NCI-H2196 treated with DMSO at 0.1 percent for 48 hours (cell line): Measurements from ENCODE around the gene FN3KRP.
A peak's percentile ranks its signal among the peaks of the same experiment; 100 is the strongest.

Experiments
- DNase-seq: peaks from one replicate; lab custom pipeline; 2025; ENCODE audit not compliant: unreplicated experiment; lab: John Stamatoyannopoulos, UW

Gene FN3KRP, protein sequence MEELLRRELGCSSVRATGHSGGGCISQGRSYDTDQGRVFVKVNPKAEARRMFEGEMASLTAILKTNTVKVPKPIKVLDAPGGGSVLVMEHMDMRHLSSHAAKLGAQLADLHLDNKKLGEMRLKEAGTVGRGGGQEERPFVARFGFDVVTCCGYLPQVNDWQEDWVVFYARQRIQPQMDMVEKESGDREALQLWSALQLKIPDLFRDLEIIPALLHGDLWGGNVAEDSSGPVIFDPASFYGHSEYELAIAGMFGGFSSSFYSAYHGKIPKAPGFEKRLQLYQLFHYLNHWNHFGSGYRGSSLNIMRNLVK

DNA sequence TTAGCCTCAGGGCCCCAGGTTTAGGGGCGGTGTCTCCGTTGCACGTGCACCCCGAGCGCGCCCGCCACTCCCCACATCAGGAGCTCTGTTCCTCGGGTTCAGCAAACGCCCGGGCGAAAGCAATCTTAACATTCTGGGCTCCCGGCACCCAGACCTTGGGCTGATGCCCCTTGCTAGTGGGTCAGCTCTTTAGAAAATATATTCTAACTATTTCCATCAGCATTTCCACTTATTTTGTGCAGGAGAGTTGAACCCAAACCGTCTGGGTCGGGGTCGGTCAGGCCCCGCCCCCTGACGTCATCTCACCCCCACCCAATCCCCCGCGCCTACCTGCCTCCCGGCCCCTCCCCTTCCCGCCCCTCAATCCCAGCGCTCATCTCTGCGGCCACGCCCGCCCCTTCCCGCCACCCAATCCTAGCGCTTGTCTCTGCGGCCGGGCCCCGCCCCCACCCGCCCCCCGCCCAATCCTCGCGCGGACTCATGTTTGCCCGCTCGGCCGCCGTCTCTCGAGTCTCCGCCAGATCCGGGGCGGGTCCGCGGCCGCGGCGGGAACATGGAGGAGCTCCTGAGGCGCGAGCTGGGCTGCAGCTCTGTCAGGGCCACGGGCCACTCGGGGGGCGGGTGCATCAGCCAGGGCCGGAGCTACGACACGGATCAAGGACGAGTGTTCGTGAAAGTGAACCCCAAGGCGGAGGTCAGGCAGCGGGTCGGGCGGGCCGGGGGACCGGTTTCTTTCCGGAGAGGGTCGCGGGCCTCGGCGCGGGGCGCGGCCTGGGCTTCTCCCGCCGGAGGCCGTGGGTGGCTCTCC, at the start of gene FN3KRP:
TSS of gene FN3KRP (plus strand) at position 504 of the 808 bp plus-strand sequence. CDS start at position 554, 50 bp downstream.
- DNase-seq = peak; percentile 96

DNA sequence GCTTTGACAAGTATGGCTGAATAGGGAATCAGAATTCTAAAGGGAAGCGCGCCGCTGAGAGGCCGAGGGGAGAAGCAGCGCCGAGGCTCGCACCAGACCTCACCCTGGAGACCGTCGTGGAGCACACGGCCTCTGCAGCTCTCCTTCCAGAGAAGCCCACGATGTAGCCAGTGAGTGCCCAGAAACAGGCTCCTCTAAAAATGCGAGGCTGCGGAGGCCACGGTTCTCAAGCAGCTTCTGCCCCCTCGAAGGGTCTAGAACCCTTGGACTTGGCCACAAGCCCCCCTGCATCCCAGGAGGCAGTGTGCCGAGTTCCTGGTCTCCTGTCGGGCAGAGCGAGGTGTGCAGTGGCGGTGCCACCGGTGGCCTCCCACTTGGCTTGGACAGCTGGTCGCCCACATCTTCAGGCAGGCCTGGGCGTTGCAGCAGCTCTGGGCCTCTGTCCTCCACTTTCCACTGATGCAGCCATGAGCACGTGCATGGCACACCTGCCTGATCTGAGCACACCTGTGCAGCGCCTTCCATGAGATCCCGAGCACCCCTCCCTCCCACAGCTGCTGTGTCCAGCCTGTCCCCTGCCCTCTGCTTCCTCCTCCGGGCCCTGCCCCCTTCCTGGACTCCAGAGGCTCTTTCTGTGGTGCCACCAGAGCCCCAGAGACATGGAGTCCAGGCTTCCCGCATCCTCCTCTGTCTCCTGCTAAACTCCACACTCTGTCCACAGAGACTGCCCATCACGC, 49.4 kb upstream of the FN3KRP start:
- DNase-seq = no peak

DNA sequence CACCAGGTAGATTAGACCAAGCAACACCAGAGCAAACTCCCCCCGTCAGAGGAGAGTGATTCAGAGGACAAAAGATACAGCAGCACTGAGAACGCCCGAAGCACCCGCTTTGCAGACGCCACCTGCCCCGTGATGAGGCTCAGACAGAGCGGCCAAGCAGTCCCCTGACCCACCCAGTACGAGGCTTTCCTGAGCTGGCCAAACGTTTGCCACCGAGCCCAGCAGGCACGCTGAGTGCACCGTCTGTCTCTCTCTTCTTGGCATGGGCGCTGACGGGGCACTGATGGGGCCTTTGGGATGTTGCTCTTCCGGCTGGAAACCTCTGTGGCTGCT, 48.9 kb upstream of the FN3KRP start:
- no peak for DNase-seq

DNA sequence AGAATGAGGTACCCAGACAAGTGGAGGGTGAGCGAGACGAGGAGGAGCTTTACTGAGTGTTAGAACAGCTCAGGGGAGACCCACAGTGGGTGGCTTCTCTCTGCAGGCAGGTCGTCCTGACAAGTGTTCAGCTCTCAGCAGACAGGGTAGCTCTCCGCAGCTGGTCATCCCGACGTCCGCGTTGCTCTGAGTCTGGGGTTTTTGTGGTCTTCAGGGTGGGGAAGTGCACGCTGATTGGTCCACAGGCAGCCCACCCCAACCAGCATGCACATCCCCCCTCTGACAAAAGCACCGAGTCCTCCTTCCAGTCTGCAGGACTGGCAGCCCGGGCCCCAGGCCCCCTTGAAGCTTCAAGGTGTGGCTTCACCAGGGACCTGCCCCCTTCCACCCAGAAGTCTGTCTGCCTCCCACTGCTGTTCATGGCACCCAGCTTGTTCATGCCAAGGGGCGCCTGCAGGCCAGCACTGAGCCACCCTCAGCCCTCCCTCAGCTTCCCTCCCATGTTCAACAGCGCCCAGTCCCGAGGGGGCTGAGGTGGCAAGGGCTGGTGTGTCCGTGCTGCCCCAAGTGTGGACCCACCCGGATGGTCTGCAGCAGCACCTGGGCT, 48.4 kb upstream of the FN3KRP start:
- DNase-seq = no peak

DNA sequence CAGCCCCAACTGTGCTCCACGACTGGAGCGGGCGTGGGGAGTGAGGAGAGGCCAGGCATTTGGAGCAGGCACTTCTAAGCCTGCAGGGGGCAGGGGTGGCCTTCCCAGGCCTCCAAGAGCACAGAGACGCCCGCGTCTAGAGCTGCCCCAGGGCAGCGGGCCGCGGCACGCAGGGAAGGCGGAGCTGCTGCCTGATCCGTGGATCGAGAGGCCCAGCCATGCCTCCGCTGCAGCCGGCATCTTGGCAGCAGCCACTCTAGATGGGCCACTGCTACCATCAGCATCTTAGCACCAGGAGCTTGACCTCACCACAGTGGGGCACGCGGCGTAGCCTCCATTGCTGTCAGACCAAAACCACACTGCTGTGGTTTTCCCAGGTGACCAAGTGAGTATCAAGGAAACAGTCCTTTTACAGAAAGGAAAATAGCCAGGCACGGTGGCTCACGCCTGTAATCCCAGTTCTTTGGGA, 47.8 kb upstream of the FN3KRP start:
- DNase-seq = no peak

DNA sequence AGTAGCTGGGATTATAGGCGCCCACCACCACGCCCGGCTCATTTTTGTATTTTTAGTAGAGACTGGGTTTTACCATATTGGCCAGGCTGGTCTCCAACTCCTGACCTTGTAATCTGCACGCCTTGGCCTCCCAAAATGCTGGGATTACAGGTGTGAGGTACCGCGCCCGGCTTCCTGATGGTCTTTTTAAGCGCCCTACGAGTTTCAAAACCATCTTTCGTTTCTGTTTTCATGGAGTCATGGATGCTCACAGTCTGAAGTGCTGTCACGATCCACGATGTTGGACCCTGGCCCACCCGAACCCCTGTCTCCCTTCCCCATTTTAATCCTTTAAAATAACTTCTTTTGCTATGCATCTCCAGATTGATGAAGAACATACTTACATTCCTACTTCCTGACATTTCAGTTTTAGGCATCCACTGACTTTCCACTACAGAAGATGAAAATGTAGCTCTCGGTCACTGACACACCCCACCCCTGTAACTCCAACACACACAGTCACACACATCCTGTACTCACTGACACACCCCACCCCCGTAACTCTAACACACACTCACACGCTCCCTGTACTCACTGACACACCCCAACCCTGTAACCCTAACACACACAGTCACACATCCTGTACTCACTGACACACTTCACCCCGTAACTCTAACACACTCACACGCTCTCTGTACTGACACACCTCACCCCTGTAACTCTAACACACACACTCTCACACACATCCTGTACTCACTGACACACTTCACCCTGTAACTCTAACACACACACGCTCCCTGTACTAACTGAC, 45.6 kb upstream of the FN3KRP start:
- no peak for DNase-seq

DNA sequence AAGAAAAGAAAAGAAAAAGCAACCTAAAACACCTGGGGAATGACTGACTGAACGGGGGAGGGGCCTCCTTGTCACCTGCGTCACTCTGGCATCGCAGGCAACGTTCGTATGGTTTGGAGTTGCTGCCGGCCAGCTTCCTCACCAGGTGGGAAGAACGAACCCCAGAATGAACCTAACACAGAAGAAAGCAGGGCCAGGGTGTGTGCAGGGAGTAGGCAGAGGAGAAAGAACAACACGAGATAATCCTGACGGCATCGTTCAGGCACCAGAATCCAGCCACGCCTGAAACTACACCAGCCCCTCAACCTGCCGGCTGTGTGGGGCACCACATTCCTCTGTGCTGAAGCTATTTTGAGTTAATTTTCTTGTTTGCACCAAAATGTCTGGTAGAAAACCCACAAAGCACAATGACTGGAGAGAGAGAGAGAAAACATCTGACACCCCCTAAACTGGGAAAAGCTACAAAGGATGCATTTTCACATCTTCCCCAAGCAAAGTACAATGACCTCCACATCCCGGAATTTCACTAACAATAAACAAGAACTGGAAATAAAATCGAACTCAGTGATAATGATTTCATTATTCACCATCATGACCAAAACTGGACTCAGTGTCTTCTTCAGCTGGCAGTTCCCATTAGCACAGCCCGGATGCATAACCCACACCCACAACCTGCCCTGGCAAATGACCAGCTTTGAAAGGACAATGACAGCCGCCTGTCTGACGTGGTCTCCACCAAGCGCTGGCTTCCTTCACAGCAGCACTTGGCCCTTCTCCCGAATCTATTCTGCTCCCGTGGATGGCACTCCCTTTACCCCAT, 41.6 kb upstream of the FN3KRP start:
- no peak for DNase-seq

DNA sequence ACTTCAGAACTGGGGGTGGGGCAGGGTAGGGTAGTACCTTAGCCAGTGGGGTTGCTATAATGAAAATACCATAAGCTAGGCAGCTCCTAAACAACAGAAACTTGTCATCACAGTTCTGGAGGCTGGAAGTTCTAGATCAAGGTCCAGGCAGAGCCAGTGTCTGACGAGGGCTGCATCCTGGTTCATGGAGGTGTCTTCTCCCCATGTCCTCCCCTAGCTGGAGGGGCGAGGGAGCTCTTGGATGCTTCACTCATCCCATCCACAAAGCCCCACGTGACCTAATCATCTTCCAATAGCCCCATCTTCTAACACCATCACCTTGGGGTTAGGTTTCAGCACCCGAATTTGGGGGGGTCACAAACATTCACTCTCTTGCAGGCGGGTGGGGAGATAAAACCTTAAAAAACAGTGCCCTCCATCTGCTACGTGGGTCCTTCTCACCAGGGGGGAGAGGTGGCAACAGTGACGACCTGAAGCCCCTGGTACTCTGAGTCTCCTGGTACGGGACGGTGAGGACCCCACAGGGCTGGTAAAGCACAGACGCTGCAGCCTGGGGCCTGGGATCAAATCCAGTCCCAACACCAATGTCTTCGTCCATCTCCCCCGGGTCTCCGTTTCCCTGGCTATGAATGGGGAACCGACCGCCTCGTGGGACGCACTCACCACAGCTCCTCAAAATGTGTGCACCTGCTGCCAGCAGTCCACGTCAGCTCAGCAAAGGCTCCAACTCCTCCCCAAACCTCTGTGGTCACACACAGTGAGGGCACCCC, 40.8 kb upstream of the FN3KRP start:
- DNase-seq = no peak

DNA sequence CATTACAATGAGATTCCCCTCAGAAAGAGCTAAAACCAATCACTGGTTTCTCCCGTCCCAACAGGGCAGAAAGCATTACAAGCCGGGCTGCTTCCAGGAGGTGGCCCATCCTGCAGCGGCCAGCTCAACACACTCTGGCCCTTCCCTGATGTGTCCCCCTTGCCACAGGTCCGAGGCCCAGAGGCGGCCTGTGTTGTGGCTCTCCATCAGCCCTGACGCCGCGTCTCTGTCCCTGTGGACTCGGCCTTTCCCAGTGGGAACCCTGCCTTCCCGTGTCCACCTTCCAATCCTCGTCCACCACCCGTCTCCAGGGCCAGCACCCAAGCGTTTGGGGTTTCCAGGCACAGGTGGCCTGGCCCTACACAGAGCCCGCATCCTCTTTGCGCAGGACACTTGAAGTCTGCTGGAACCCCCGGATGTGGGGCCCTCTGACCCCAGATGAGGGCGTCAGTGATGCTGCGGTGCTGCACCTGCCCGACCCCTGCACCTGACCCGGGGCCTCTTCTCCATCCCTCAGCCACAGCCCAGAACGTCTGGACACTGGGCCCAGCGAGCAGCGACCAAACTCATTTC, 39.1 kb upstream of the FN3KRP start:
- DNase-seq = no peak

DNA sequence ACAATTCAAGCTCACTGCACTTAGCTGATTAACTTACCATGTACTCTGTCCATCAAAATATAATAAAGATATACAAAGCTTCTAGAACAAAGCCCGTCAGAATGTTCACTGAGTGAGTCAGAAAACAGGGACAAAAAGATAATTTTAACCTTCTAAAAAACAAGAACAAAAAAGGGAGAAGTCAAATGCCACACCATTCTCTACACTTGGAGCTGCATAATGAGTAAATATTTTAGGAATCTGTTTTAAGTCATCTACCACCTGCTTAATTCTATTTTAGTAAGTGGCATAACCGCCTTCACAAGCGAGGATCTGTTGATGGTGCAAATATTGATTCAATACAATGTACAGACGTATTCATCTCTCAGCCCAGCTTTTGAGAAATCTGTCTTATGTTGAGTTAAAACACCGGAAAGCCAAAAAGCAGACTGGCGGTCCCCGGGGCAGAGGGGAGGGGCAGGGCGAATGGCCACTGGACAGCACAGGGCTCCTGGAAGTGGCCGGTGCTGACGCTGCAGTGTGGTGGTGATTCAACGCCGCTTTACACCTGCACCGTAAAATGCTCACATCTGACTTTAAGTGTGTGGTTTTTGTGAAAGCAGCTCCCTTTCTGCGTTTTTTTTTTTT, 38.1 kb upstream of the FN3KRP start:
- peak; percentile 33 for DNase-seq

DNA sequence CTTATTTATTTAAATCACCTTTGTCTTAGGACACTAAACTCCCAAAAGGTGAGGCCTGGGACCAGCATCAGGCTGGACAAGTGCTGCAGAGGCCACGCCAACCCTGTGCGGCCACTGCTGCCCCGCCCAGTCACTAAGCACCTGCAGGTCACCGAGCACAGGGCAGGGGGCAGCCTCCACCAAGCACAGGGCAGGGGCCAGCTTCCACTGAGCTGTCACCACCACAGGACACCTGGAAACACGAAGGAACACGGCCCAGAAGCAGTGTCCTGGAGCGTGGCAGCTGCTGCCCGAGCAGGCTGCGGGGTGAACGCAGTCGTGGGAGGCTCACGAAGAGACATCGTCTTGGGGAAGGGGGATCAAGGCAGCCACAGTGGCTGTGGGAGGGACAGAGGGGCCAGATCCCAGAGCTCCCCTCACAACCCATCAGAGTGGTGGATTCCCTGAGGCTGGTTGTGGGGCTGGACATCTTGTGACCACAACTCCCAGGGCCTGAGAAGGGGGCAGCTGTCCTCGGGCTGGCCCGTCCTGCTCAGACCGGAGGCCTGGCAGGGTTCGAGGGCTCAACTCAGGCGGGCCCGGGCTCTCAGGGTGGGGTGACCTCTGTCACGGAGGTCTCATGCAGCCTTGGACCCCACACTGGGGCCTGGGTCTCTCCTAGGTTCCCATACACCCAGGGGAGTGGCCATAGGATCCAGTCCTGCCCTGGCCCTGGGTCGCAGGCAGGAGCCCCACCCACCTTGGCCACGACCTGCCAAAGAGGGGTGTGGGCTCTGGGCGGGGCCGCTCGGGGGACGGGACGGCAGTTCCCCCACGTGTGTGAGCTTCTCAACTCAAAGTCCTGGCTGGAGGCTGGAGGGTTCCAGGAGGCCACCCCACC, 36.7 kb upstream of the FN3KRP start:
- no peak for DNase-seq

DNA sequence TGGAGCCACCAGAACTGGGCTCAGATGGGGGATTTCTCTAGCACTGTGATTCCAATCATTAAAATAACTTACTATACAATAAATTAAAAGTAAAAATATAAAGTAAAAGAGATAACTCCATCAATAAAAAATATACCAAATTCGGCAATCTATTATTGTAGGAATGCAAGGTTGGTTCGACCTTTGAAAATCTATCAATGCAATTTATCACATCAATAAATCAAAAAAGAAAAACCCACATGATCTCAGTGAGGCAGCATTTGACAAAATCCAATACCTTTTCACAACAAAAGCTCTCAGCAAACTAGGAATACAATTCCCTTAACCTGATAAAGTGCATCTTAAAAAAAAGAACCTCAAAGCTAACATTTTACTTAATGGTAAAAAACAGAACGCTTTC, 35.0 kb upstream of the FN3KRP start:
- DNase-seq = no peak

DNA sequence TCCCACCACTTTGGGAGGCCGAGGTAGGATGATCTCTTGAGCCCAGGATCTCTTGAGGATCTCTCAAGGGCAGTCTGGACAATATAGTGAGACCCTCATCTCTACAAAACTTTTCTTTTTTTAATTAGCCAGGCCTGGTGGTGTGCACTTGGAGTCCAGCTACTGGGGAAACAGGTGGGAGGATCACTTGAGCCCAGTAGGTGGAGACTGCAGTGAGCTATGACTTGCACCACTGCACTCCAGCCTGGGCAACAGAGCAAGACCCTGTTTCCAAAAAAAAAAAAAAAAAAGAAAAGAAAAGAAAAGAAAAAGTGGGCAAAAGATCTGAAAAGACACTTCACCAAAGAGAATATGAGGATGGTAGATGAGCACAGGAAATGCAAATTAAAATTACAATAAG, 33.0 kb upstream of the FN3KRP start:
- no peak for DNase-seq

DNA sequence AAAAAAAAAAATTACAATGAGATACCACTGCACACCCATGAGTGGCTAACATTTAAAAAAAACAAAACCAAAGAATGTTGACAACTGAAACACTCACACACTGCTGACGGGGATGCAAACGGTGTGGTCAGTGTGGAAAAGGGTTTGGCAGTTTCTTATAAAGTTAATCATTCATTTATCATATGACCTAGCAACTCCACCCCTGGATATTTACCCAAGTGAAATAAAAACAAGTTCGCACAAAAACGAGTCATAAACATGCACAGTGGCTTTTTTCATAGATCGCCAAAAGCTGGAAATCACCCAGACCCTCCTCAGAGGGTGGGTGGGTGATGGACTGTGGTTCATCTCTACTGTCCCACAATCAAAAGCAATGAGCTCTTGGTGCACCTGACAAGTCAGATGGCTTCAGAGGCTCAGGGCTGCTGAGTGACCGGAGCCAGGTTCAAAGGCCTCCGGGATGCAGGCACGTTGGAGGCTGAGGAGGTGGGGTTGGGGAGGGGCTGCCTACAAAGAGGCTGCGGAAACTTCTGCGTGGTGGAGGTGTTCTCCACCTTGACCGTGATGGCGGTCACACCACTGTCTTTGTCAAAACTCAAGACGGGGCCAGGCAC, 32.2 kb upstream of the FN3KRP start:
- DNase-seq = no peak

DNA sequence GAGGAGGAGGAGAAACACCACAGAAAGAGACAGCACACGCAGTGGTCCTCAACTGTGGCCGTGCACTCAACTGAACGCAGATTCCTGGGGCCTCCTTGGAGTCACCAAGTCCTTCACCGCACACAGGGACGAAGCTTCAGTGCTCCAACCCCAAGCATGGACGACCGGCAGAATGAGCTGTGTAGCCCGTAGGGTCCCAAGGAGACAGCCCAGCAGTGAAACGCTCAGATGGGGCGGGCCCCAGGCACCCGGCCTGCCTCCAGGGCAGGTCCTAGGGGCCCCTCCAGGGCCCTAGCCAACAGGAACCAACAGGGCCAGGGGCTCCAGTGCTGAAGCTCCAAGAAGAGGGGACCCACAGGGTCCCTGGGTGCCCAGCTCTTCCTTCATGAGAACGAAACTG, 31.2 kb upstream of the FN3KRP start:
- no peak for DNase-seq

DNA sequence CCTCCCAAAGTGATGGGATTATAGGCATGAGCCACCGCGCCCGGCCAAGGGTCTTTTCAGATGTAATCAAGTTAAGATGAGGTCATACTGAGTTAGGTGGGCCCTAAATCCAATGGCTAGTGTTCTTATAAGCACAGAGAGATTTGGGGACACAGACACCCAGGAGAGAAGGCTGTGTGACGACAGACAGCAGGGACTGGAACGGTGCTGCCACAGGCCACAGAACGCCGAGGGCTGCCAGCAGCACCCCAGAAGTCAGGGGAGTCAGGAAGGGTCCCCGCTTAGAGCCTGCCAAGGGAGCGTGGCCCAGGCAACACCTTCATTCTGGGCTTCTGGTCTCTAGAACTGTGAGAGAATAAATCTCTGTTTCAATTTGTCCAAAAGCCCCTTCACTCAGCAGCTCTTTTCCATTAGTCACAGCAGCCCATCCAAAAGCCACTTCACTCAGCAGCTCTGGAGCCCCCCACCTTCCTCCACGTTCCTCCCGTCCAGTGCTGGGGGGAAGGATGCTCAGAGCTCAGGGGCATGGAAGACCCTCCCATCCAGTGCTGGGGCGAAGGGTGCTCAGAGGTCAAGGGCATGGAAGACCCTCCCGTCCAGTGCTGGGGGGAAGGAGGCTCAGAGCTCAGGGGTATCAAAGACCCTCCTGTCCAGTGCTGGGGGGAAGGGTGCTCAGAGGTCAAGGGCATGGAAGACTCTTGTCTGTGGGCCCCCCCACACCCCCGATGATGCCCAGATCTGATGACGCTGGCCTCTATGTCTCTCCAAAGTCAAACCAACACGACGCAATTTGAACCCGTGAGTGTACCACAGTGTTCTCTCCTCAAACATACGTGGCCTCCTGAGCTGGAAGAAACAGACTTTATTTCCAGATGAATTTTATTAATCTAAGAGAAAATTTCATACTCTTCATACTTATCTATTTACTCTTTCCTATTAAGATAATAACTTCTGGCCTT, 29.9 kb upstream of the FN3KRP start:
- no peak for DNase-seq
